Fibroblast of the conjunctiva (primary cell): Measurements from ENCODE around the gene SLC7A4.
"Not testable (repeated sequence)": the region's sequence is repeated elsewhere in the genome, so short reads cannot be mapped to it uniquely, and the experiment has no call there.

ENCODE experiments used
- DNase-seq: peaks from one replicate; pipeline ENCODE4 v3.0.0-alpha.2; 2010; ENCODE audit warnings: low read depth

SLC7A4 gene

GRCh38 chr22:21032037-21032867, at the start of gene SLC7A4:
TSS of gene SLC7A4 (minus strand) at chr22:21032561. CDS start at chr22:21031812, 749 bp downstream.
- DNase-seq = no peak

GRCh38 chr22:21080435-21081137, 48.2 kb upstream of the SLC7A4 start:
- DNase-seq = no peak

- DNase-seq = no peak
These were observed 47.1 kb upstream of the SLC7A4 start for GRCh38 chr22:21079493-21079892.

- DNase-seq = no peak
These were observed 46.6 kb upstream of the SLC7A4 start for GRCh38 chr22:21078916-21079315.

GRCh38 chr22:21077884-21078508, 45.6 kb upstream of the SLC7A4 start:
- no peak for DNase-seq

- no peak for DNase-seq
These were observed 44.7 kb upstream of the SLC7A4 start for GRCh38 chr22:21076912-21077625.

- DNase-seq = no peak
These were observed 43.3 kb upstream of the SLC7A4 start for GRCh38 chr22:21075516-21076138.

- DNase-seq = peak; percentile 23
These were observed 41.8 kb upstream of the SLC7A4 start for GRCh38 chr22:21074102-21074715.

- no peak for DNase-seq
These were observed 41.1 kb upstream of the SLC7A4 start for GRCh38 chr22:21073482-21073881.

GRCh38 chr22:21073023-21073422, 40.7 kb upstream of the SLC7A4 start:
- no peak for DNase-seq

GRCh38 chr22:21071796-21072195, 39.4 kb upstream of the SLC7A4 start:
- not testable (repeated sequence) for DNase-seq

GRCh38 chr22:21070690-21071615, 38.6 kb upstream of the SLC7A4 start:
- no peak for DNase-seq

- DNase-seq = no peak
These were observed 37.0 kb upstream of the SLC7A4 start for GRCh38 chr22:21069375-21069774.

- no peak for DNase-seq
These were observed 36.4 kb upstream of the SLC7A4 start for GRCh38 chr22:21068681-21069276.

GRCh38 chr22:21067901-21068680, 35.7 kb upstream of the SLC7A4 start:
- DNase-seq = no peak

GRCh38 chr22:21067075-21067900, 34.9 kb upstream of the SLC7A4 start:
- DNase-seq = no peak

GRCh38 chr22:21064917-21065864, 32.8 kb upstream of the SLC7A4 start:
- no peak for DNase-seq
